Measurements from ENCODE around the gene TMEM132A. TPM values are rescaled to one million over a fixed set of nuclear protein-coding genes. Genes with fewer than 3 reads are reported as not detected.

TMEM132A gene
- total and polyA plus RNA-seq, 10 of the 15 experiments (the other 5 are each of a cell fraction or from before 2014, with no cell fraction given): 0.16 to 25.0 (median 4.3) TPM

GRCh38 chr11:60970890-60971289 lies 46.6 kb downstream of the TMEM132A start:
- FAIRE-seq: no peak
- TF ChIP-seq RBBP5 (conservative IDR thresholded peaks at IDR 0.05) (no peak), CUX1 (IDR thresholded peaks at IDR 0.05; ENCODE audit: insufficient replicate concordance, low read depth, low read length) (no peak), IRF4 (IDR thresholded peaks at IDR 0.05; ENCODE audit: low read depth, low read length) (no peak), SREBF1 (IDR thresholded peaks at IDR 0.05; ENCODE audit: low read length) (no peak), NFIC (IDR thresholded peaks at IDR 0.05; ENCODE audit: low read depth, low read length) (no peak)
- TF ChIP-seq, protein P1, sequence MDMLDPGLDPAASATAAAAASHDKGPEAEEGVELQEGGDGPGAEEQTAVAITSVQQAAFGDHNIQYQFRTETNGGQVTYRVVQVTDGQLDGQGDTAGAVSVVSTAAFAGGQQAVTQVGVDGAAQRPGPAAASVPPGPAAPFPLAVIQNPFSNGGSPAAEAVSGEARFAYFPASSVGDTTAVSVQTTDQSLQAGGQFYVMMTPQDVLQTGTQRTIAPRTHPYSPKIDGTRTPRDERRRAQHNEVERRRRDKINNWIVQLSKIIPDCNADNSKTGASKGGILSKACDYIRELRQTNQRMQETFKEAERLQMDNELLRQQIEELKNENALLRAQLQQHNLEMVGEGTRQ (IDR thresholded peaks at IDR 0.05; ENCODE audit: borderline replicate concordance, low read depth, low read length): no peak
- TF ChIP-seq, protein P2, sequence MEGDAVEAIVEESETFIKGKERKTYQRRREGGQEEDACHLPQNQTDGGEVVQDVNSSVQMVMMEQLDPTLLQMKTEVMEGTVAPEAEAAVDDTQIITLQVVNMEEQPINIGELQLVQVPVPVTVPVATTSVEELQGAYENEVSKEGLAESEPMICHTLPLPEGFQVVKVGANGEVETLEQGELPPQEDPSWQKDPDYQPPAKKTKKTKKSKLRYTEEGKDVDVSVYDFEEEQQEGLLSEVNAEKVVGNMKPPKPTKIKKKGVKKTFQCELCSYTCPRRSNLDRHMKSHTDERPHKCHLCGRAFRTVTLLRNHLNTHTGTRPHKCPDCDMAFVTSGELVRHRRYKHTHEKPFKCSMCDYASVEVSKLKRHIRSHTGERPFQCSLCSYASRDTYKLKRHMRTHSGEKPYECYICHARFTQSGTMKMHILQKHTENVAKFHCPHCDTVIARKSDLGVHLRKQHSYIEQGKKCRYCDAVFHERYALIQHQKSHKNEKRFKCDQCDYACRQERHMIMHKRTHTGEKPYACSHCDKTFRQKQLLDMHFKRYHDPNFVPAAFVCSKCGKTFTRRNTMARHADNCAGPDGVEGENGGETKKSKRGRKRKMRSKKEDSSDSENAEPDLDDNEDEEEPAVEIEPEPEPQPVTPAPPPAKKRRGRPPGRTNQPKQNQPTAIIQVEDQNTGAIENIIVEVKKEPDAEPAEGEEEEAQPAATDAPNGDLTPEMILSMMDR (IDR thresholded peaks at IDR 0.05 in 2 of 3, conservative IDR thresholded peaks at IDR 0.05 in 1 of 3; ENCODE audit: control insufficient read depth in 2 of 3, extremely low read depth in 1 of 3, insufficient read depth in 1 of 3, low read depth in 3 of 3, low read length in 3 of 3): no peak
- WGBS (ENCODE audit: insufficient coverage, insufficient replicate concordance, low lambda C conversion rate, missing lambda C conversion rate): 57% methylated on average over 5 of the region's 5 CpGs
- H4K20me1 ChIP-seq (ENCODE audit: control insufficient read depth, insufficient read depth): no peaks in the 10 kb centered on the region
- H3K9me3 ChIP-seq (replicated peaks; ENCODE audit: control insufficient read depth, insufficient read depth, low read length): peaks cover 3% of the 10 kb centered on the region
- no peak for DNase-seq (ENCODE audit: low read depth, low spot score)
- H3K4me2 ChIP-seq (ENCODE audit: control insufficient read depth, insufficient read depth): no peak overlapping the region
- intact Hi-C loops (cut with micrococcal nuclease; ENCODE audit: unreplicated experiment) (loop anchor here (1.0 kb wide), 2 partner anchors 158 to 216 kb away; no protein-coding TSS in a partner anchor), in situ Hi-C loops (cut with MboI) (no loop called here)
- H3K9ac ChIP-seq (ENCODE audit: control insufficient read depth, insufficient read depth, low read length): no peak overlapping the region
- RAD21 ChIA-PET (ENCODE audit: unreplicated experiment): interaction anchor here (0.5 to 3.7 kb wide), 15 partner anchors 8 to 217 kb away, joined by 3 to 27 read pairs (median 5); partner anchors contain the start of gene SLC15A3
- POLR2A ChIA-PET: interaction anchor here (1.2 to 1.3 kb wide), 2 partner anchors 74 to 188 kb away, joined by 3 read pairs; no protein-coding TSS in a partner anchor
- H3K4me3 ChIP-seq: no peak overlapping the region
- SMC1A ChIA-PET (ENCODE audit: uncharacterized antibody, unreplicated experiment): interaction anchor here (0.7 to 4.5 kb wide), 22 partner anchors 9 to 217 kb away, joined by 3 to 29 read pairs (median 4); no protein-coding TSS in a partner anchor
- no TSS peak for BruUV-seq (replicated peaks)
- H3K27me3 ChIP-seq (replicated peaks in 1 of 2; ENCODE audit: control insufficient read depth in 2 of 2, insufficient read depth in 2 of 2, low read length in 1 of 2): no peaks in the 10 kb centered on the region
- no peak; the same call in 2 of the 3 replicates for ATAC-seq
- no peaks in the 10 kb centered on the region for H3K79me2 ChIP-seq (ENCODE audit: control insufficient read depth, insufficient read depth, low read length)
- no peaks in the 10 kb centered on the region for H3K36me3 ChIP-seq (ENCODE audit: control insufficient read depth in 2 of 2, insufficient read depth in 2 of 2, low read length in 1 of 2)
- H3K4me1 ChIP-seq (ENCODE audit: control insufficient read depth, insufficient read depth, low read length): peaks cover 6% of the 10 kb centered on the region; the same call in 1 of the 2 replicates
- CTCF ChIA-PET: interaction anchor here (0.5 to 3.8 kb wide), 30 partner anchors 10 to 215 kb away, joined by 3 to 46 read pairs (median 5); partner anchors contain the start of genes TMEM109 and TMEM132A
- no peak overlapping the region for H3K27ac ChIP-seq (ENCODE audit: control insufficient read depth, insufficient read depth)
- no peak overlapping the region for H2AFZ ChIP-seq (ENCODE audit: control insufficient read depth, low read depth, low read length)
